Measurements from ENCODE around the gene NDUFB5.

- TF ChIP-seq CTCF (IDR thresholded peaks at IDR 0.05): no peak
- no peak for TF ChIP-seq EZH2 (IDR thresholded peaks at IDR 0.05; ENCODE audit: borderline replicate concordance, insufficient read depth, low read depth, low read length, poor library complexity, severe bottlenecking)
Measured at GRCh38 chr3:179562591-179563270, 41.9 kb upstream of the NDUFB5 start, which contains the start of gene ACTL6A.
